ENCODE measurements around the gene AADAT. TPM values are rescaled to one million over a fixed set of nuclear protein-coding genes. Genes with fewer than 3 reads are reported as not detected.
"Not testable (repeated sequence)": the region's sequence is repeated elsewhere in the genome, so short reads cannot be mapped to it uniquely, and the experiment has no call there.

AADAT gene
- total RNA-seq, 4 donors from 2014 or later, result 0.86 to 0.98 (median 0.97) TPM; not detected in 1

GRCh38 chr4:170128219-170128804, 38.6 kb upstream of the AADAT start:
- DNase-seq (ENCODE audit: low spot score in 2 of 2), result no peak
- no peaks in the 10 kb centered on the region for H3K36me3 ChIP-seq
- H3K4me3 ChIP-seq, result no peak overlapping the region
- H3K27me3 ChIP-seq, result no peaks in the 10 kb centered on the region
- H3K4me1 ChIP-seq, result no peaks in the 10 kb centered on the region
- TF ChIP-seq EP300 (IDR thresholded peaks at IDR 0.05) (no peak), POLR2A (IDR thresholded peaks at IDR 0.05) (no peak), POLR2AphosphoS5 (IDR thresholded peaks at IDR 0.05) (no peak), CTCF (IDR thresholded peaks at IDR 0.05) (no peak)
- H3K9me3 ChIP-seq, result peaks cover 5% of the 10 kb centered on the region
- 80% methylated on average over 9 of the region's 9 CpGs for WGBS
- no peak overlapping the region for H3K27ac ChIP-seq

GRCh38 chr4:170127758-170128157, 38.0 kb upstream of the AADAT start:
- no peaks in the 10 kb centered on the region for H3K36me3 ChIP-seq
- peaks cover under 1% of the 10 kb centered on the region for H3K9me3 ChIP-seq
- no peaks in the 10 kb centered on the region for H3K4me1 ChIP-seq
- no peak for TF ChIP-seq POLR2A (IDR thresholded peaks at IDR 0.05)
- TF ChIP-seq EP300 (IDR thresholded peaks at IDR 0.05), result no peak
- TF ChIP-seq POLR2AphosphoS5 (IDR thresholded peaks at IDR 0.05), result no peak
- no peak for TF ChIP-seq CTCF (IDR thresholded peaks at IDR 0.05)
- no peak for DNase-seq (ENCODE audit: low spot score in 2 of 2)
- H3K27ac ChIP-seq, result no peak overlapping the region
- no CpG with 5 or more reads among the region's 10 CpGs for WGBS
- H3K4me3 ChIP-seq, result no peak overlapping the region
- H3K27me3 ChIP-seq, result no peaks in the 10 kb centered on the region

GRCh38 chr4:170124406-170124805, 34.6 kb upstream of the AADAT start:
- no peaks in the 10 kb centered on the region for H3K9me3 ChIP-seq
- no peaks in the 10 kb centered on the region for H3K27me3 ChIP-seq
- no peak overlapping the region for H3K4me3 ChIP-seq
- H3K27ac ChIP-seq, result no peak overlapping the region
- no peak for DNase-seq (ENCODE audit: low spot score in 2 of 2)
- TF ChIP-seq EP300 (IDR thresholded peaks at IDR 0.05) (no peak), POLR2A (IDR thresholded peaks at IDR 0.05) (no peak), CTCF (IDR thresholded peaks at IDR 0.05) (no peak), POLR2AphosphoS5 (IDR thresholded peaks at IDR 0.05) (no peak)
- H3K36me3 ChIP-seq, result no peaks in the 10 kb centered on the region
- peaks cover 7% of the 10 kb centered on the region for H3K4me1 ChIP-seq

- Histone ChIP-seq H3K4me1 (peaks cover 7% of the 10 kb centered on the region), H3K27me3 (no peaks in the 10 kb centered on the region), H3K9me3 (no peaks in the 10 kb centered on the region), H3K27ac (no peak overlapping the region), H3K4me3 (no peak overlapping the region), H3K36me3 (no peaks in the 10 kb centered on the region)
- no peak for DNase-seq (ENCODE audit: low spot score in 2 of 2)
- TF ChIP-seq POLR2A (IDR thresholded peaks at IDR 0.05), result no peak
- TF ChIP-seq CTCF (IDR thresholded peaks at IDR 0.05), result no peak
- TF ChIP-seq EP300 (IDR thresholded peaks at IDR 0.05), result no peak
- no peak for TF ChIP-seq POLR2AphosphoS5 (IDR thresholded peaks at IDR 0.05)
Measured at GRCh38 chr4:170122252-170122651, 32.5 kb upstream of the AADAT start.

- Histone ChIP-seq H3K27ac (no peak overlapping the region), H3K4me3 (no peak overlapping the region), H3K4me1 (peaks cover 2% of the 10 kb centered on the region), H3K9me3 (no peaks in the 10 kb centered on the region), H3K36me3 (no peaks in the 10 kb centered on the region), H3K27me3 (no peaks in the 10 kb centered on the region)
- TF ChIP-seq EP300 (IDR thresholded peaks at IDR 0.05) (no peak), POLR2A (IDR thresholded peaks at IDR 0.05) (no peak), POLR2AphosphoS5 (IDR thresholded peaks at IDR 0.05) (no peak), CTCF (IDR thresholded peaks at IDR 0.05) (no peak)
- DNase-seq (ENCODE audit: low spot score in 2 of 2), result no peak
- 76% methylated on average over 4 of the region's 4 CpGs for WGBS
Measured at GRCh38 chr4:170114636-170115035, 24.9 kb upstream of the AADAT start.

GRCh38 chr4:170114183-170114582, 24.4 kb upstream of the AADAT start:
- H3K4me1 ChIP-seq; H3K36me3 ChIP-seq; DNase-seq (ENCODE audit: low spot score in 2 of 2); H3K27ac ChIP-seq; H3K9me3 ChIP-seq; H3K4me3 ChIP-seq; H3K27me3 ChIP-seq: not testable (repeated sequence)
- WGBS, result 35% methylated on average over 1 of the region's 1 CpG

Measured in suprapubic skin (tissue), 4 donors.